Liver (tissue), 9 donors: Measurements from ENCODE around the gene PAWR. TPM values are rescaled to one million over a fixed set of nuclear protein-coding genes. Genes with fewer than 3 reads are reported as not detected.

Experiments used
- DNase-seq: peaks from one replicate; pipeline ENCODE4 v3.0.0-alpha.2; 2017; ENCODE audit warnings: low spot score
- H3K27ac ChIP-seq, 2 donors: one replicate each; pipeline ENCODE4 v1.7.0; 2013; ENCODE audit warnings: inconsistent platforms in 2 of 2, low read length in 2 of 2, control low read depth in 1 of 2, low read depth in 1 of 2, mild to moderate bottlenecking in 1 of 2
- H3K27me3 ChIP-seq, 4 donors: one replicate each; pipeline versions ENCODE4 v1.6.1 to v1.7.0; 2013; ENCODE audit warnings: low read length in 3 of 4, inconsistent platforms in 1 of 4, mild to moderate bottlenecking in 1 of 4, moderate library complexity in 1 of 4; ENCODE audit not compliant: control insufficient read depth in 4 of 4, insufficient read depth in 4 of 4
- H3K36me3 ChIP-seq, 4 donors: one replicate each; pipeline versions ENCODE4 v1.6.1 to v1.7.0; 2013; ENCODE audit warnings: low read length in 3 of 4, mild to moderate bottlenecking in 3 of 4, low read depth in 1 of 4, moderate library complexity in 1 of 4; ENCODE audit not compliant: control insufficient read depth in 4 of 4, insufficient read depth in 3 of 4
- H3K4me1 ChIP-seq, 4 donors: one replicate each; pipeline versions ENCODE4 v1.6.1 to v1.7.0; 2013; ENCODE audit warnings: low read length in 3 of 4, mild to moderate bottlenecking in 3 of 4, moderate library complexity in 1 of 4; ENCODE audit not compliant: control insufficient read depth in 4 of 4, insufficient read depth in 4 of 4
- H3K4me3 ChIP-seq, 3 donors: one replicate each; pipeline versions ENCODE4 v1.6.1 to v1.7.0; 2013; ENCODE audit warnings: low read length in 3 of 3, control low read depth in 1 of 3, low read depth in 1 of 3, mild to moderate bottlenecking in 1 of 3
- H3K9ac ChIP-seq, 2 donors: one replicate each; pipeline ENCODE4 v1.7.0; 2013; ENCODE audit warnings: low read length in 2 of 2, mild to moderate bottlenecking in 2 of 2, moderate library complexity in 2 of 2, control low read depth in 1 of 2, low read depth in 1 of 2
- H3K9me3 ChIP-seq, 4 donors: one replicate each; pipeline versions ENCODE4 v1.6.1 to v1.7.0; 2013; ENCODE audit warnings: low read length in 3 of 4; ENCODE audit not compliant: control insufficient read depth in 4 of 4
- EGR1 ChIP-seq, 2 donors: IDR thresholded peaks; 2 replicates each; pipeline ENCODE4 v1.6.1; 2016 to 2018; ENCODE audit warnings: antibody characterized with exemption in 2 of 2, low read depth in 2 of 2
- FOXA1 ChIP-seq: IDR thresholded peaks from 2 replicates; pipeline ENCODE4 v1.6.1; 2016; ENCODE audit warnings: antibody characterized with exemption
- HNF4A ChIP-seq, 2 donors: conservative IDR thresholded peaks; 2 replicates each; pipeline ENCODE4 v1.6.1; 2016; ENCODE audit warnings: antibody characterized with exemption in 2 of 2, mild to moderate bottlenecking in 2 of 2
- HNF4G ChIP-seq: IDR thresholded peaks from 2 replicates; pipeline ENCODE4 v1.6.1; 2016; ENCODE audit warnings: antibody characterized with exemption
- NR2F2 ChIP-seq: IDR thresholded peaks from 2 replicates; pipeline ENCODE4 v1.6.1; 2016; ENCODE audit warnings: antibody characterized with exemption
- RAD21 ChIP-seq, 2 donors: IDR thresholded peaks; 2 replicates each; pipeline ENCODE4 v1.6.1; 2016; ENCODE audit warnings: antibody characterized with exemption in 2 of 2, mild to moderate bottlenecking in 2 of 2
- RXRA ChIP-seq, 2 donors: IDR thresholded peaks; 2 replicates each; pipeline ENCODE4 v1.6.1; 2017 to 2018; ENCODE audit warnings: antibody characterized with exemption in 2 of 2, mild to moderate bottlenecking in 1 of 2
- SP1 ChIP-seq: IDR thresholded peaks from 2 replicates; pipeline ENCODE4 v1.6.1; 2018; ENCODE audit warnings: antibody characterized with exemption, mild to moderate bottlenecking
- TAF1 ChIP-seq: conservative IDR thresholded peaks from 2 replicates; pipeline ENCODE4 v1.6.1; 2016; ENCODE audit warnings: antibody characterized with exemption, mild to moderate bottlenecking
- WGBS: extraction: QIAGEN DNeasy Blood & Tissue Kit; methylation state at CpG from one replicate; pipeline ENCODE4 v1.1.7; 2013; 5-methylcytosine and 5-hydroxymethylcytosine counted together
- polyA plus RNA-seq, 2 donors: library from polyadenylated mRNA; stranded (reverse) in 1 of 2; unstranded in 1 of 2; fragments of 200-250 nt in 1 of 2; fragments of >200 nt in 1 of 2; fragmentation: Nextera tagmentation in 1 of 2; extraction: Ambion mirVana in 1 of 2; gene quantifications; one replicate each; pipeline versions ENCODE4 v1.2.1 to v1.2.3, GENCODE V29; 2013 to 2015
- total RNA-seq, 2 donors: library from RNA; depleted of rRNA; stranded (reverse); fragments of >200 nt; gene quantifications; one replicate each; pipeline ENCODE4 v1.2.3, GENCODE V29; 2014
- TF ChIP-seq, protein P1 (sequence below): IDR thresholded peaks from 2 replicates; pipeline ENCODE4 v1.6.1; 2016; ENCODE audit warnings: antibody characterized with exemption
- TF ChIP-seq, protein P2 (sequence below): IDR thresholded peaks from 2 replicates; pipeline ENCODE4 v1.6.1; 2016; ENCODE audit warnings: antibody characterized with exemption
- TF ChIP-seq, protein P3 (sequence below): fragments of 150-350 bp; IDR thresholded peaks from 2 replicates; pipeline ENCODE4 v1.5.1; 2017; ENCODE audit warnings: improper control_type of control experiment, low read depth, low read length; ENCODE audit not compliant: missing input control
- TF ChIP-seq, protein P4 (sequence below): IDR thresholded peaks from 2 replicates; pipeline ENCODE4 v1.6.1; 2016; ENCODE audit warnings: antibody characterized with exemption
- TF ChIP-seq, protein P5 (sequence below): IDR thresholded peaks from 2 replicates; pipeline ENCODE4 v1.6.1; 2016; ENCODE audit warnings: antibody characterized with exemption, mild to moderate bottlenecking
- donor health status: healthy.
- donor health status: healthy.
- donor health status: healthy.
- donor health status: healthy.
- donor health status: healthy.

The PAWR gene
- total and polyA plus RNA-seq, 4 donors: 6.1 to 24.1 (median 9.9) TPM

DNA sequence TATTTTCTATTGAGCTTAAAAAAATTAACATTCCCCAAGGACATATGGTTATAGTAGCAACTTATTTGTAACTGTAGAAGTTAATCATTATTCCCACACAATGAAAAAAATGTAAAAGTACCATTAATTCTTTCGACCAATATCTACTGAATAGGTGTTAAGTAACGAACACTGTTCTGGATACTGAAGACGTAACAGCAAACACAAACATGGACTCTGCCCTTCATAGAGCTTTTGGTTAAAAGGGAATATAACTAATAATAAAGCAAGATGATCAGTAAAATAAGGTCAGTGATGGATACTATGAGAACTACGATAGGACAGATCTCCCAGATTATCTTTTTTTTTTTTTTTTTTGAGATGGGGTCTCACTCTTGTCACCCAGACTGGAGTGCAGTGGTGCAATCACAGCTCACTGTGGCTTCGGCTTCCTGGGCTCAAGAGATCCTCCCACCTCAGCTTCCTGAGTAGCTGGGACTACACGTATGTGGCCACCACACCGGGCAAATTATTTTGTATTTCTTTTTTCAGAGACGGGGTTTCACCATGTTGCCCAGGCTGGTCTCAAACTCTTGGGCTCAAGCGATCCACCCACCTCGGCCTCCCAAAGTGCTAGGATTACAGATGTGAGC is 93.9 kb downstream of the PAWR start:
- DNase-seq: no peak
- Histone ChIP-seq H3K27me3 (no peaks in the 10 kb centered on the region), H3K4me3 (no peak overlapping the region), H3K36me3 (no peaks in the 10 kb centered on the region), H3K9ac (no peak overlapping the region), H3K4me1 (peaks cover 0 to 5% (median 0%) of the 10 kb centered on the region in 4 donors), H3K9me3 (no peaks in the 10 kb centered on the region), H3K27ac (peak overlapping the region in 1 of 2 donors; percentile 12)
- TF ChIP-seq, protein P1, sequence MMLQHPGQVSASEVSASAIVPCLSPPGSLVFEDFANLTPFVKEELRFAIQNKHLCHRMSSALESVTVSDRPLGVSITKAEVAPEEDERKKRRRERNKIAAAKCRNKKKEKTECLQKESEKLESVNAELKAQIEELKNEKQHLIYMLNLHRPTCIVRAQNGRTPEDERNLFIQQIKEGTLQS: no peak
- TF ChIP-seq RAD21 (IDR thresholded peaks at IDR 0.05) (peak in 1 of 2 donors; percentile 16), SP1 (peak; percentile 39), HNF4G (peak; percentile 35), HNF4A (conservative IDR thresholded peaks at IDR 0.05) (peak; percentile 67 to 80)
- WGBS: 71% methylated on average over 10 of the region's 10 CpGs

DNA sequence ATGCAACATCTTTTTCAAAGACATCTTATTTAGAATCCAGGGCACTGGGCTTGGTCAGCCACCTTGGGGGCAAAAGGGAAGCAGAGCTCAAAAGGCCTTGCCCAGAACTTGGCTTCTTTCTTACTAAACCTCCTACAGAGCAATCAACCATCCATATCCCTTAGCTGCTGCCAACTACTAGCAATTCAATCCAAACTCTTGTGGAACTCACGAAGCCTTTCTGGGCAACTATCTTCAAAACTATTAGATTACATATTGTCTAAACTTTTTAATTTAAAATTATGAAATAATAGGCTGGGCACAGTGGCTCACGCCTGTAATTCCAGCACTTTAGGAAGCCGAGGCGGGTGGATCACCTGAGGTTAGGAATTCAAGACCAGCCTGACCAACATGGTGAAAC is 95.5 kb downstream of the PAWR start:
- no peak for DNase-seq
- Histone ChIP-seq H3K27ac (no peak overlapping the region), H3K9me3 (no peaks in the 10 kb centered on the region), H3K36me3 (no peaks in the 10 kb centered on the region), H3K4me1 (peaks cover 0 to 13% (median under 1%) of the 10 kb centered on the region in 4 donors), H3K9ac (no peak overlapping the region), H3K4me3 (no peak overlapping the region), H3K27me3 (no peaks in the 10 kb centered on the region)
- WGBS: 97% methylated on average over 4 of the region's 4 CpGs
- no peak for TF ChIP-seq HNF4G
- TF ChIP-seq TAF1: no peak
- no peak for TF ChIP-seq EGR1 (IDR thresholded peaks at IDR 0.05; ENCODE audit: low read depth in 2 of 2)
- TF ChIP-seq, protein P2, sequence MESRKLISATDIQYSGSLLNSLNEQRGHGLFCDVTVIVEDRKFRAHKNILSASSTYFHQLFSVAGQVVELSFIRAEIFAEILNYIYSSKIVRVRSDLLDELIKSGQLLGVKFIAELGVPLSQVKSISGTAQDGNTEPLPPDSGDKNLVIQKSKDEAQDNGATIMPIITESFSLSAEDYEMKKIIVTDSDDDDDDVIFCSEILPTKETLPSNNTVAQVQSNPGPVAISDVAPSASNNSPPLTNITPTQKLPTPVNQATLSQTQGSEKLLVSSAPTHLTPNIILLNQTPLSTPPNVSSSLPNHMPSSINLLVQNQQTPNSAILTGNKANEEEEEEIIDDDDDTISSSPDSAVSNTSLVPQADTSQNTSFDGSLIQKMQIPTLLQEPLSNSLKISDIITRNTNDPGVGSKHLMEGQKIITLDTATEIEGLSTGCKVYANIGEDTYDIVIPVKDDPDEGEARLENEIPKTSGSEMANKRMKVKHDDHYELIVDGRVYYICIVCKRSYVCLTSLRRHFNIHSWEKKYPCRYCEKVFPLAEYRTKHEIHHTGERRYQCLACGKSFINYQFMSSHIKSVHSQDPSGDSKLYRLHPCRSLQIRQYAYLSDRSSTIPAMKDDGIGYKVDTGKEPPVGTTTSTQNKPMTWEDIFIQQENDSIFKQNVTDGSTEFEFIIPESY: no peak
- TF ChIP-seq NR2F2: no peak
- TF ChIP-seq, protein P3, sequence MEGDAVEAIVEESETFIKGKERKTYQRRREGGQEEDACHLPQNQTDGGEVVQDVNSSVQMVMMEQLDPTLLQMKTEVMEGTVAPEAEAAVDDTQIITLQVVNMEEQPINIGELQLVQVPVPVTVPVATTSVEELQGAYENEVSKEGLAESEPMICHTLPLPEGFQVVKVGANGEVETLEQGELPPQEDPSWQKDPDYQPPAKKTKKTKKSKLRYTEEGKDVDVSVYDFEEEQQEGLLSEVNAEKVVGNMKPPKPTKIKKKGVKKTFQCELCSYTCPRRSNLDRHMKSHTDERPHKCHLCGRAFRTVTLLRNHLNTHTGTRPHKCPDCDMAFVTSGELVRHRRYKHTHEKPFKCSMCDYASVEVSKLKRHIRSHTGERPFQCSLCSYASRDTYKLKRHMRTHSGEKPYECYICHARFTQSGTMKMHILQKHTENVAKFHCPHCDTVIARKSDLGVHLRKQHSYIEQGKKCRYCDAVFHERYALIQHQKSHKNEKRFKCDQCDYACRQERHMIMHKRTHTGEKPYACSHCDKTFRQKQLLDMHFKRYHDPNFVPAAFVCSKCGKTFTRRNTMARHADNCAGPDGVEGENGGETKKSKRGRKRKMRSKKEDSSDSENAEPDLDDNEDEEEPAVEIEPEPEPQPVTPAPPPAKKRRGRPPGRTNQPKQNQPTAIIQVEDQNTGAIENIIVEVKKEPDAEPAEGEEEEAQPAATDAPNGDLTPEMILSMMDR: no peak
- TF ChIP-seq, protein P1: no peak
- TF ChIP-seq RXRA (IDR thresholded peaks at IDR 0.05): no peak
- no peak for TF ChIP-seq FOXA1

DNA sequence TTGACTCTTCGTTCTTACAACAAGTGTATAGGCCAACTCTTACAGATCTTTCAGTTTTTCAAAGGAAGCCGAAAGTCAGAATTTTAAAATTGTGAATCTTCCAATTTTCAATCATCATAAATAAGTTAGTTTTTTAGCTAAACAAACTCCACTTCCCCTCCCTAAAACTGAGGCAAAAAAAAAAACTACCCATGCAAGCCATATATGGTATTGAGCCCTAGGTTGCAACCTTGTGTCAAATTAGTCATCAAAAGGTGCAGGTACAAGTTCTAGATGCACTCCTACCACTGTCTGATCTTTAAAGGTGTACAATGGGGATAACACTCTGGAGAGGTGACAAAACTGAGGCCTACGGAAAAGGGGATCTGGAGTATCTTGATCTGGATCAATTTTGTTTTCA is 97.9 kb downstream of the PAWR start:
- TF ChIP-seq, protein P3: no peak
- TF ChIP-seq, protein P4, sequence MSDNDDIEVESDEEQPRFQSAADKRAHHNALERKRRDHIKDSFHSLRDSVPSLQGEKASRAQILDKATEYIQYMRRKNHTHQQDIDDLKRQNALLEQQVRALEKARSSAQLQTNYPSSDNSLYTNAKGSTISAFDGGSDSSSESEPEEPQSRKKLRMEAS: no peak
- TF ChIP-seq, protein P5, sequence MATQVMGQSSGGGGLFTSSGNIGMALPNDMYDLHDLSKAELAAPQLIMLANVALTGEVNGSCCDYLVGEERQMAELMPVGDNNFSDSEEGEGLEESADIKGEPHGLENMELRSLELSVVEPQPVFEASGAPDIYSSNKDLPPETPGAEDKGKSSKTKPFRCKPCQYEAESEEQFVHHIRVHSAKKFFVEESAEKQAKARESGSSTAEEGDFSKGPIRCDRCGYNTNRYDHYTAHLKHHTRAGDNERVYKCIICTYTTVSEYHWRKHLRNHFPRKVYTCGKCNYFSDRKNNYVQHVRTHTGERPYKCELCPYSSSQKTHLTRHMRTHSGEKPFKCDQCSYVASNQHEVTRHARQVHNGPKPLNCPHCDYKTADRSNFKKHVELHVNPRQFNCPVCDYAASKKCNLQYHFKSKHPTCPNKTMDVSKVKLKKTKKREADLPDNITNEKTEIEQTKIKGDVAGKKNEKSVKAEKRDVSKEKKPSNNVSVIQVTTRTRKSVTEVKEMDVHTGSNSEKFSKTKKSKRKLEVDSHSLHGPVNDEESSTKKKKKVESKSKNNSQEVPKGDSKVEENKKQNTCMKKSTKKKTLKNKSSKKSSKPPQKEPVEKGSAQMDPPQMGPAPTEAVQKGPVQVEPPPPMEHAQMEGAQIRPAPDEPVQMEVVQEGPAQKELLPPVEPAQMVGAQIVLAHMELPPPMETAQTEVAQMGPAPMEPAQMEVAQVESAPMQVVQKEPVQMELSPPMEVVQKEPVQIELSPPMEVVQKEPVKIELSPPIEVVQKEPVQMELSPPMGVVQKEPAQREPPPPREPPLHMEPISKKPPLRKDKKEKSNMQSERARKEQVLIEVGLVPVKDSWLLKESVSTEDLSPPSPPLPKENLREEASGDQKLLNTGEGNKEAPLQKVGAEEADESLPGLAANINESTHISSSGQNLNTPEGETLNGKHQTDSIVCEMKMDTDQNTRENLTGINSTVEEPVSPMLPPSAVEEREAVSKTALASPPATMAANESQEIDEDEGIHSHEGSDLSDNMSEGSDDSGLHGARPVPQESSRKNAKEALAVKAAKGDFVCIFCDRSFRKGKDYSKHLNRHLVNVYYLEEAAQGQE: no peak
- TF ChIP-seq, protein P2: no peak
- TF ChIP-seq FOXA1: no peak
- Histone ChIP-seq H3K4me3 (no peak overlapping the region), H3K9ac (no peak overlapping the region), H3K27ac (no peak overlapping the region), H3K4me1 (peaks cover 0 to 13% (median under 1%) of the 10 kb centered on the region in 4 donors), H3K27me3 (no peaks in the 10 kb centered on the region), H3K9me3 (no peaks in the 10 kb centered on the region), H3K36me3 (no peaks in the 10 kb centered on the region)
- DNase-seq: no peak
- 79% methylated on average over 3 of the region's 3 CpGs for WGBS
